GM19238 (cell line): ENCODE measurements around the gene CSK.

Experiments
- DNase-seq: peaks from one replicate; pipeline ENCODE4 v3.0.0; 2011; ENCODE audit warnings: low spot score; ENCODE audit not compliant: insufficient read length

Gene CSK

DNA sequence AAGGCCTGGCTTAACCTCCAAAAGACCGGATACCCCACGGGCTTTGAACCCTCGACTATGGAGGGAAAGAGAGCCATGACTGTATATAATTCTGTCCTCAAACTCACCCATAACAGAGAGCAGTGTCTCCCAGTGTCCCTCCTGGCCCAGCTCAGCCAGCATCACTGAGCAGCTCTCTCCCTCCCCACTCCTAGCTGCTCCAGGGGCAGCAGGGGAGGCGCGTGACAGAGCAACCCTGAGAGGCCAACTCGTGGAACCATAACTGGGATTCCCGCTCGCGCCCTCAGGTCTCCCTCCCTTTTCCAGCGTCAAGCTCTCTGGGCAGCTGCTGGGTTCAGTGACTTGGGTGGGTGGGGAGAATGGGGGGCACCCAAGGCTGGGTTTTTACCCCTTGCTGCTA is 44.0 kb downstream of the CSK start:
- no peak for DNase-seq

GRCh38 chr15:74826364-74826819 is 44.5 kb downstream of the CSK start, which contains the start of gene CPLX3:
CPLX3 (plus strand) TSS chr15:74826627; CDS start chr15:74826704, 77 bp downstream.
- no peak for DNase-seq

DNA sequence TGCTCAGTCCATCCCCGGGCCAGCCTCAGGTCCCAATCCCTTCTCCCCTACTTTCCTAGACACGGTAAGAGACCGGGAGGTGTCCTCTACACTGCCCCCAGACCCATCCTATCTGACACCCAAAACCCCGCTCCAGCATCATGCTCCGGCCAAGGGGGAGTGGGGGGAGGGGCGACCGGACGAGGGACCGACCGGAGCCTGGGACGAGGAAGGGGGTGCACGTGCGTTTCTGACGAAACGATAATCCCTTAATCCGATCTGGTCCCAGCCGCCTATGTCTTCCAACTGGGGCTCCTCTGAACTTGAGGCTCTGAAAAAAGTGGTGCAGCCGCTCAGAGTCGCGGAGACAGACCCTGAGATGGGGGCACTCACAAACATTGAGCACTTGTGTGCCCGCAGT is 45.0 kb downstream of the CSK start:
- DNase-seq: no peak

DNA sequence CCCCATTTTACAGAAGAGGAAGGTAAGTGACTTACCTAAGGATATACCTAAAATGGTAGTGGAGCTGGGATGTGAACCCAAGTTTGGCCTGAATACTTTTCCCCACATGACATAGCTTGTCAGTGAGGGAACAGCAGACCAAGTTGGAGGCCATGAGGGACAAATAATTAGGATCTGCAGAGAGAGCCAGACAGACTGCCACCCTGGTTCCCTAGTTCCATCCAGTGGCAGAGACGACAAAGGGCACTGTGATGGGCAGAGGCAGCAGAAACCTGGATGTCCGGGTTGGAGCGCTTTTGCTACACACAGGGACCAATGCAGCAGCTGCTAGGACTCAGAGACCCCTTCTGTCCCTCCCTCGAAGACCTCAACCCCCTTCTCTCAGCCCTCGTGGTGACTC is 45.7 kb downstream of the CSK start:
- no peak for DNase-seq

GRCh38 chr15:74828835-74829234 is 47.0 kb downstream of the CSK start:
- no peak for DNase-seq

DNA sequence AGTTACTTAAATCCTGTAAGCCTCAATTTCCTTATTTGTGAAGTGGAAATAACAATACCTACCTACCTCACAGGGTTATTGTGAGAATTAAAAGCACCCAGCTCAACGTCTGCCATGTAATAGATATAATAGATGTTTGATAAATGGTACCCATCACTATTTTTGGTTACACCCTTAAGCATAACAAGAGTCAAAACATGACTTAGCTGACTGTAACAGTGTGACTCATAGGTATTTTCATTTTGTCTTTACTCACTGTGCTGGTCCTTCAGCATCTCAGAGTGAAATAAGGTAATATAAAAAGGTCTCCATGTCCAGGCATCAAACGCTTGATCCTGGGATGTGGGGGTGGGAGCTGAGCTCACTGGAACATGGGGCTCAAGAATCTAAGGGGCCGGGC is 47.6 kb downstream of the CSK start:
- DNase-seq: no peak

DNA sequence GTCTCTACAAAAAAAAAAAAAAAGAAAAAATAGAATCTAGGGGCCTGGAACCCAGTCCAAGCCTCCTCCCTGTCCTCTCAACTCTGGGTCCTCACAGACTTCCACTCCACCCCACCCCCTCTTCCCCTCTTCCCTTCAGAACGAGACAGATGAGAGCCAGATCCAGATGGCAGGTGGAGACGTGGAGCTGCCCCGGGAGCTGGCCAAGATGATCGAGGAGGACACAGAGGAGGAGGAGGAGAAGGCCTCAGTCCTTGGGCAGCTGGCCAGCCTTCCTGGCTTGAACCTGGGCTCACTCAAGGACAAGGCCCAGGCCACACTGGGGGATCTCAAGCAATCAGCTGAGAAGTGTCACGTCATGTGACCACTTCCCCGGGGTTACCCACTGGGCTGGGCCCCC is 48.1 kb downstream of the CSK start:
- DNase-seq: no peak

DNA sequence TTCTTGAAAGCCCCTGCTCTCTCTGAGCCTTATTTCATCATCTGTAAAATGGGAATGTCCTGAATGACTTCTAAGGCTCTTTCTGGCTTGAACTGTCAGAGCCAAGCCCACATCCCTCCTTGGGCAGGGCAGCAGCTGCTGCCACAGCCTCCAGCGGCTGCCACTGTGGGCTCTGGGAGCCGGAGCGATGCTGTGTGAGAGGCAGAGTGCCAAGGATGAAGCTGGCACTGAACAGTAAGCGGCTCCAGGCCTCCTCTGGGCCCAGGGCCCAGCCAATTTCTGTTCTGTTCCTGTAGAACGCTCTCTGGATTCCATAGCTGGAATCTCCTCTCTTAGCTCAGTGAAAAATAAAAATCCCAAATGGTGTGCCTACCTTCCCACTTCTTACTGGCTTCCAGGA is 49.0 kb downstream of the CSK start:
- DNase-seq: no peak

- DNase-seq: no peak
Observed at GRCh38 chr15:74831813-74832495, 50.1 kb downstream of the CSK start.

DNA sequence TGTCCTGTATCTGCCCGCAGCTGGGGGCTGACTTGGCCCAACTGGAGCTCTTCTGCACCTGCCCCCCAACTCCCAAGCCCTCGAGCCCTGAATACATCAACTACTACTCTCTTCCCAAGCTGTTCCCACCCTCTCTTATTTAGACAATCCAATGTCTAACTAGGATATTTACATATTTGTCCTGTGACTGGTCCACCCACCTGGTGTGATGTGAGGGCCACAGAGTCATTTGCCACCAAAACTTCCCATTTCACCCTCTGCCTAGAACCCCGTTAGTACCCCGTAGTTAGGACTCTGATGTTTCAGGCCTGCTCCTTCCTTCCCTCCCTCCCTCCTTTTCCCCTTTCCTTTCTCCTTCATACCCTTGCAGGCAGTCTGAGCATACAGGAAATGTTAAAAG is 50.9 kb downstream of the CSK start:
- no peak for DNase-seq

DNA sequence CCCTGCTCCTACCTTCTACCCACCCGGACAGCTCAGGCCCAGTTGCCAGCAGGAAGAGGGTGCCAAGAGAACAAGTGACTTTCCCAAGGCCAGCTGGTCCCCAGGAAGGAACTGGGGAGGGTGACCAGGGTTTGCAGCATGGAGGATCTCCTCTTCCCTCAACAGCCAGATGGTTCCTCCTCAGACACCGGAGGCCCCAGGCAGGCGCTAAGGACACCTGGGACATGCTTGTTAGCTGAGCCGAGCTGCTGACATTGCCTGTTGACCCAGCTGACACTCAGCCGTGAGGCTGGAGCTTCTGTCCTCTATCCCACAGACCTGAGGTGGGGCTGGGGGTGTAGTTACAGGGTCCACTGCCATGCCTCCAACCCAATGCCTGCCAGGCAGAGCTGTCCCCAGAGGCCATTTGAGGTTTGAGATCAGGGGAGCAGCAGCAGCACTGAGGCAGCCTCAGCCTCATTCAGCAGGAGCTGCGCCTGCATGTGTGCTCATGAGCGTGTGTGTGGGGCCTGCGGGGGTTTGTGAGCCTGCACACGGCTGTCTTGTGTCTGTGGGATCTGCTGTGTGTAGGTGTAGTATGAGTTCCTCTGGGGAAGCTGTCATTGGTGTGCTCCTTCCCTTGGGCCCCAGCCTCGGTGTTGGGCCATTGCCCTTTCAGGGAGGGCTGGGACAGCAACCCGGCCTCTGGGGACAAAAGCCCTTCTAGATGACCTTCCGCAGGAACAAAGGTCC is 51.7 kb downstream of the CSK start:
- DNase-seq: no peak

DNA sequence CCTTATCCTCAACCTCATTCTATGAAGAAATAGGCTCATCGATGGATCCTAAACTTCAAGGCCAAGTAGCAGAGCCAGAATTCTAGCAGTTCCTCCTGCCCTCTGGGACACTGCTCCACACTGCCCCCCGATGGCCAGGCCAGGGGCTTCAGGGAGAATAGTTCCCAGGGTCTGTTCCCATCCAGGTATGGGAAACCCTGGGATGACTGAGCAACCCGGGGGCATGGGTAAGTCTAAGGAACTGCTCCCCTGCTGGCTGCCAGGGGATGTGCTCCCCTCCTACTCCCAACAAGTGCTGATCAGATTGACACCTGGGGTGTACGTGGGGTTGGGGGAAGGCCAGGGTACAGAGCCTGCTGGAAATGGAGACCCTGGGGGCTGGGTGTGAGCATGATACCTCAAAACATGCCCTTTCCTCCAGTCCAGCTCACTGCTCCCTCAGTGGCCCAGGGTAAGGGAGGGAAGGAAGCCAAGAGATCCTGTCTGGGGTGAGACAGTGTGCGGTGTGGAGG is 53.5 kb downstream of the CSK start:
- DNase-seq: peak; percentile 62

- DNase-seq: no peak
Observed at GRCh38 chr15:74836846-74837245, 55.0 kb downstream of the CSK start.

GRCh38 chr15:74837482-74838136 is 55.7 kb downstream of the CSK start:
- DNase-seq: no peak

- no peak for DNase-seq
Observed at GRCh38 chr15:74838137-74838516, 56.2 kb downstream of the CSK start.

GRCh38 chr15:74838746-74839525 is 57.1 kb downstream of the CSK start:
- DNase-seq: no peak

- DNase-seq: no peak
Observed at GRCh38 chr15:74839526-74840395, 57.9 kb downstream of the CSK start.

GRCh38 chr15:74840851-74841775 is 59.2 kb downstream of the CSK start:
- no peak for DNase-seq

- DNase-seq: no peak
Observed at GRCh38 chr15:74841891-74842373, 60.1 kb downstream of the CSK start.
